Hematopoietic multipotent progenitor cell (in vitro differentiated cells): ENCODE data around the gene KRTAP19-3. TPM values are rescaled to one million over a fixed set of nuclear protein-coding genes. Genes with fewer than 3 reads are reported as not detected.
"Not testable (repeated sequence)": the region's sequence is repeated elsewhere in the genome, so short reads cannot be mapped to it uniquely, and the experiment has no call there.

ENCODE experiments used
- DNase-seq, 3 donors: peaks; one replicate each; pipeline ENCODE4 v3.0.0-alpha.2; 2011 to 2015; ENCODE audit warnings: low read depth in 2 of 3, low spot score in 2 of 3
- total RNA-seq: library from RNA; depleted of rRNA; stranded (reverse); fragments of >200 nt; gene quantifications from one replicate; pipeline ENCODE4 v1.2.3, GENCODE V29; 2012

KRTAP19-3 gene
- total RNA-seq: not detected

GRCh38 chr21:30491963-30492428, at the start of gene KRTAP19-3:
Gene KRTAP19-3, minus strand, starts transcription at chr21:30492013. Its CDS starts 56 bp downstream, at chr21:30491957.
- no peak for DNase-seq

GRCh38 chr21:30518876-30519275, 27.1 kb upstream of the KRTAP19-3 start:
- DNase-seq: no peak

GRCh38 chr21:30515681-30516080, 23.9 kb upstream of the KRTAP19-3 start:
- DNase-seq: no peak

GRCh38 chr21:30505621-30506205, 13.9 kb upstream of the KRTAP19-3 start:
- DNase-seq: not testable (repeated sequence)

GRCh38 chr21:30502041-30502440, 10.2 kb upstream of the KRTAP19-3 start, which contains the start of gene KRTAP19-5:
Gene KRTAP19-5, minus strand, starts transcription at chr21:30502141. Its CDS starts 51 bp downstream, at chr21:30502090.
- no peak for DNase-seq

GRCh38 chr21:30497065-30497464, 5.3 kb upstream of the KRTAP19-3 start, which contains the start of gene KRTAP19-4:
Gene KRTAP19-4, minus strand, starts transcription at chr21:30497165. Its CDS starts 55 bp downstream, at chr21:30497110.
- no peak for DNase-seq

GRCh38 chr21:30487336-30487735, 4.5 kb downstream of the KRTAP19-3 start, which contains the start of gene KRTAP19-2:
Gene KRTAP19-2, minus strand, starts transcription at chr21:30487436. Its CDS starts 88 bp downstream, at chr21:30487348.
- DNase-seq: no peak

- no peak for DNase-seq
Observed at GRCh38 chr21:30486180-30486579, 5.6 kb downstream of the KRTAP19-3 start.

- no peak for DNase-seq
Observed at GRCh38 chr21:30482130-30482529, 9.7 kb downstream of the KRTAP19-3 start.

- no peak for DNase-seq
Observed at GRCh38 chr21:30480145-30480544, 11.7 kb downstream of the KRTAP19-3 start, which contains the start of gene KRTAP19-1. Gene KRTAP19-1, minus strand, starts transcription at chr21:30480367. Its CDS starts 50 bp downstream, at chr21:30480317.

- DNase-seq: no peak
Observed at GRCh38 chr21:30479259-30479658, 12.6 kb downstream of the KRTAP19-3 start.

GRCh38 chr21:30478004-30478403, 13.8 kb downstream of the KRTAP19-3 start:
- no peak for DNase-seq

- no peak for DNase-seq
Observed at GRCh38 chr21:30468900-30469714, 22.7 kb downstream of the KRTAP19-3 start.

- no peak for DNase-seq
Observed at GRCh38 chr21:30463713-30464112, 28.1 kb downstream of the KRTAP19-3 start.

- DNase-seq: no peak
Observed at GRCh38 chr21:30448514-30448913, 43.3 kb downstream of the KRTAP19-3 start.

- no peak for DNase-seq
Observed at GRCh38 chr21:30447056-30447455, 44.8 kb downstream of the KRTAP19-3 start.

GRCh38 chr21:30444204-30444603, 47.6 kb downstream of the KRTAP19-3 start:
- no peak for DNase-seq

GRCh38 chr21:30443226-30443625, 48.6 kb downstream of the KRTAP19-3 start:
- no peak for DNase-seq
